A204.1 (cell line): Measurements from ENCODE around the gene ESX1.
A peak's percentile ranks its signal among the peaks of the same experiment; 100 is the strongest.
"Not testable (repeated sequence)": the region's sequence is repeated elsewhere in the genome, so short reads cannot be mapped to it uniquely, and the experiment has no call there.

Experiments used
- FAIRE-seq: peaks from 2 replicates; lab custom pipeline; 2012; peaks lifted over from hg19 to GRCh38; lab: Jason Lieb, UNC

Gene ESX1

DNA sequence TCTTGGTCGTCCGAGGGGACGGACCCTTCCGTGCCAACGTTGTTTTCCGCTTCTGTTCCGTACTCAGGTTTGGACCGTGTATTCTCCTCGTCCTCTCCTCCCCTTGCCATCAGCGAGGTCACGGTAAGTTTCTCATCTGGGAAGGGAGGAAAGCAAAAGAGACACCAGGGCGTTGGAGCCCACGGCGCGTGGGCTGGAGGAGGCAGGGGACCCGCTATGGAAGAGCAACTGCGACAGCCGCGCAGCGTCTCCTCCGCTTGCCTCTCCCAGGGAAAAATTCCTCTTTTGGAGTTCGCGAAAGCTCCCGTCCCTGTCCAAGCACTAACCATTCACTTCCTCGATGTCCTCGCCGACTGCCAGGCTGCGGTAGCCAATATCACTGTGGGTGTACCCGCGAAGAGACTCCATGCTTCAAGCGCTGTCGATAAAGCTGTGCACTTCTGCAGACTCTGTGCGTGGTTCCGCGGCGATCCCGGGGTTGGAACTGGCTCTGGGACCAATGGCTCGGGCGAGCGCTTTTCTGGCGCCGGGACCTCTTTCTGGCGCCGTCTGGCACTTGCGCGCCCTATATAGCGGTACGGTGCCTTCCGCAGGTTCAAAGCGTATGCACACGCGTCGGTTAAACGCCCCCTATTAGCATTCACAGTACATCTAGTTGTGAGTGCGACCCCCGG lies at the start of gene ESX1:
TSS of gene ESX1 (minus strand) at position 492 of the 674 bp plus-strand sequence. CDS start at position 408, 84 bp downstream.
- FAIRE-seq = no peak

DNA sequence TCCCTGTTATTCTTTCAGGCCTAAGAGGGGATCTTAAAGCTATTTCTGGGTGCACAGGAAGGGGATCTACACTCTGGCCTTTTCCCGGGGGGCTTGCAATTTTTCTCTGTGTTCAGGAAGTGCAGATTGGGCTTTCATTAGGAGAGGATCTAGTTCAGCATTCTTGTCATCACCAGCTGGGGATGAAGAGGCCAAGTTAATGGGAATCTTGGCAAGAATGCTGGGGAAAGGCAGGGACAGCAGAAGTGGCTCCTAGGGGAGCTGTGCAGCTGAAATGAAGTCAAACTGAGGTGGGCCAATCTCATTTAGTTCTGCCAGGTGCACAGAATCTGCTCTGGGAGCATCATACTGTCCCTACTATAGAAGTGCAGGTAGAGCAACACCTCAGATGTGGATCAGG lies 40.9 kb upstream of the ESX1 start:
- FAIRE-seq = no peak

DNA sequence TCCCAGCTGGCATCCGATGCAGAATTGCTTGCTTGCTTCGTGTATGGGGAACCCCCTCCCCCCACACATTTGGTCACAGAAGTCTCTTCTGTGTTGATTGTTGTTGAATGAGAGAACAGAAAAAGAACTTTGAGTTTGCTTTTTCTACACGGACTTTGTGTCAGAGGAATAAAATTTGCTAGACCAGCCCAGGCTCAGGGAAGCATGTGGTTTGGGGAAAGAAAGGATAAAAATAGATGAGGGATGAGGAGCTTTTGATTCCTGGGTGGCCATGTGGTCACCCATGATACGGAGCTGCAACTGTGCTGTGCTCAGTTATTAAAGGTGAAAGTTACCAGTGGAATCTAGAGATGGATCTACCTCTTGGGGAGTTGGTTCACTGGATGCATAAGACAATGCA lies 34.2 kb upstream of the ESX1 start:
- FAIRE-seq = no peak

DNA sequence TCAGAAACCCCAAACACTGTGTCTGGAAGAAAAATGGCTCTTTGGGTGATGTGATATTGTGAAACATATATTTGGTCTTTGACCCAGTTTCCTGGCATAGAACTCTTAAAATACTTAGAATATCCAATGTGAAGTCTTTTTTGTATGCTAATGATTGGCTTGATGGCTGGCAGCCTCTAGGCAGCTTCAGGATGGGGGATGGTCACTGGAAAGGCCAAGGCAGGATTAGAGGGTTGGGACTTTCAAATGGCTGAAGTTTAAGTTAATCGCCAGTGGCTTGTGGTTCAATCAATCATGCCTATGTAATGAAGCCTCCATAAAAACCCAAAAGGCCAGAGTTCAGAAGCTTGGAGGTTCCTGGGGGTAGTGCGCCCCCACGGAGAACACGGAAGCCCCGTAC lies 33.5 kb upstream of the ESX1 start:
- FAIRE-seq = no peak

DNA sequence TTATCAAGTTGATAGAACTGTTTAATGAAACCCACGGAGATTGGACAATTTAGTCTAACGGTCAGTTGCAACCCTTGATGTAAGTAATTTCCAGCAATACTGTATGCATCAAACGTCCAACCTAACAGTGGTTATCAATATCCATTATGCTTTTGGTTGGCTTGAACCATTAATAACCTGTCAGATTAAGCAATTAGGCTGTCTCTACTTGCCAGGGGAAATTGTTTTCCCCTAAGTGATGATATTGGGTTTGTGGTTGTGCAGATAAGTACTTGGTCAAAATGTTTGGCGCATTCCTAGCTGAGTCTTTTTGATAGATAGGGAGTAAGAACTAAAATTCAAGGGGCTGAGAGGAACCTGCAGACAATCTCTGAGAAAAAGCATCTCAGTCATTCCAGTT lies 30.5 kb upstream of the ESX1 start:
- FAIRE-seq = no peak

DNA sequence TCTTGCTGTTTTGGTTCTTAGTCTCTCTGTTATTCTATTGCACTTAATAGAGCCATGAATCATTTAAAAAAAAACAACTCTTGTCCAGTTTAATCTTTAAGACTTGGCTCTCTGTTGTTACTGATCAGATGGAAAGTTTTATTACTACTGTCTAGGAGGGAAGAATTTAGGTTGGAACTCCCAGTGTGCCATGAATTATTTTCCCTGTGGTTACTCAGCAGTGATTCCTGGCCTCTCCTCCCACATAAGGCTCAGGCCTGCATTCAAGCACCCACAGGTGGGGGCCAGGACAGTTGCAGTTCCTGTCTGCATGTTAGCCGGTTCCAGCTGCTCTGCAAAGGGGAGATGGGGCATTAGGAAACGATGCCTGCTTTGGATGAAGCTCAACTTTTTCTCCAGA lies 29.8 kb upstream of the ESX1 start:
- FAIRE-seq = no peak

DNA sequence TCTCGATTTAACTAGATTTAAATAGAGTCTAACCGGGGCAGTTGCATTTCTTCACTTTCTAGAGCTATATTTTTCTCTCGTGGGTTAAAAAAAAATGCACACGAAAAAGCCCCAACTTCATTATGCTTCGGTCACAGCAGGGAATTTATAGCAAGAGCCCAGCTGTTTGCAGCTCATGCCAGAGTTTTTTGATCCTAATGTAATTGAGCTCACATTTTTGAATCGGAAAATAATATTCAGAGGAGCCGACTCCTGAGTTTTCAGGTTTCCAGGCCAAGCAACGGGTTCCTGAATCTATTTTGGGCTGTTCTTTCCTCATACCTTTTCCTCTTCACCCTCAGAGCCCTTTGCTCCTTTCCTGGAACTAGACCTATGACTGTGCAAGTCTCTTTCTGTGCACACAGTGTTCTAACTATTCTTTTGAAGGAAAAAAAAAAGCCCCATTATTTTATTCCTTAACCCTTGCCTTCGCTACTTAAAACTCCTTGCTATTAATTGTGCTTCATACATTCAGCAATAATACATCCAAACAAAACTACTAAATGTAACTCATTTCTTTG lies 27.5 kb upstream of the ESX1 start:
- no peak for FAIRE-seq

DNA sequence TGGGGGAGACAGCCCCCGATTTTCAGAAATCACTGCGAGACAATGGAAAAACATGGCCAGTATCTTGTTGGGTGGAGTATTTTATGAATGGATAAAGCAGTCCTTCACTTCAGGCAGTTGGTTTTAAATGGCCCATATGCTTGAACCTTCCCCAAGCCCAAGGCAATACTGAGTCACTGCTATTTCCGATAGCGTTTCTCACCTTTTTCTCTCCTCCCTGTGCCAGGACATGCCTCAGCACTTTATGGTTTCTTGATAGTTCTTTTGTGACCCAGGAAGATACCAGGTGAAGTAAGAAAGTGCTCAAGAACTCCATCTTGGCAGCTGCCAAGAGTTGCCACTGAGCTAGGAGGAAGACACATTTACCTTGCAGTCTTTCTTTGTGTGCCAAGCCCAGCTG lies 26.8 kb upstream of the ESX1 start:
- no peak for FAIRE-seq

DNA sequence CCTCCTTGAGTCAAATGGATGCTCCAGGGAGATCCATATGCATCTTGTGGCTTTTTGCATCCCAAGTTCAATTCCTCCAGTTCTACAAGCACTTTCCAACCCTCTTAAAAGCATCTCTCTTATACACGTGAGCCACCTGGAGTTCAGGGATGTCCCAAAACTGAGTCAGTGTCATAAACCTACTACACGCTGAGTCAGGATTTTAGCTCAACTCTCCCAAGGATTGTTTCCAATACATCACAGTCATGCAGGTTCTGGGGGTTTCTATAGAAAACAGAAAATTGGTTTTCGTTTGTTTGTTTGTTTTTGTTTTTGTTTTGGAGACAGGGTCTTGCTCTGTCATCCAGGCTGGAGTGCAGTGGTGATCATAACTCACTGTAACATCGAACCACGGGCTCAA lies 25.9 kb upstream of the ESX1 start:
- FAIRE-seq = no peak

DNA sequence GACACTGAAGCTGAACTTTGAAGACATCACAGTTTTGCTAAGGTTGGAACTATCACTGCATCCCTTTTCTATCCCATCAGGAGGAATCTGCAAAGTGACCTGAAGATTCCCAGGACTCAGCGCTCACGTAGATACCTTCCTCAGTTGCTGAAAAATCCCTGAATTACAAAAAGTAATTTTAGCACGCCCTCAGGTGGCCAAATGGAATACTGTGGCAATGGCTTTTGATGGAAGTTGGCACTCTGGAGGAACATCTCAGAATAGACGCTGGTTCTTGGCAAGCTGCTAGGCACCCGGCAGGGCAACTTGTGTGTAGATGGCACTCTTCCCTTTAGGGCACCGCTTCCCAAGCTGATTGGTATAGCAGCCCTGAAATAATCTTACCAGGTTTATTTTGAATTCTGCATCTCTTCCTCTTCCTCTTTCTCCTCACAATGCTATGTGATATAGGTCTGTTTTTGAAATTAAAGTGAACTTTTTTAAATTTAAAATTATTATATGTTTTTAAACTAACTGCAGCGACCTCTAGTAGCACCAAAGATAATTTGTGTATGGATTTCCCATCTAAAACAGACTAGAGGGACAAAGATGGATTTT lies 16.3 kb upstream of the ESX1 start:
- FAIRE-seq = peak; percentile 39

DNA sequence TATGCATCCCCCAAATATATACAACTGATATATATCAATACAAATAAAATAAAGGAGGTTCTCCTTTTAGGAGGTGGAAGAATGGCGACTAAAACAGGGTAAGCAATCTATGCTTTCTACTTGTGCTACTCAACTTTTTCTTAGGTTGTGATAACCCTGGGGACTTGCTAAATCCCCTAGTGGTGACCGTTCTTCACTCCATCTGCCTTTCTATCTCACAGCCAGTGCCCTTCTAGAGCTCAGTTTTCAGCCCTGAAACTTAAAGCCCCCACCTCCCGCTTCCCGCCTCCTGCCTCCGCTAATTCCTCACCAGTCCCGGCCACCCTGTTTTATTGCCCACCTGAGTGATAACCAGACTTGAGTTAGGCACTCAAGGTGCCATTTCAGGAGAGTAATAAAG lies 15.5 kb upstream of the ESX1 start:
- no peak for FAIRE-seq

DNA sequence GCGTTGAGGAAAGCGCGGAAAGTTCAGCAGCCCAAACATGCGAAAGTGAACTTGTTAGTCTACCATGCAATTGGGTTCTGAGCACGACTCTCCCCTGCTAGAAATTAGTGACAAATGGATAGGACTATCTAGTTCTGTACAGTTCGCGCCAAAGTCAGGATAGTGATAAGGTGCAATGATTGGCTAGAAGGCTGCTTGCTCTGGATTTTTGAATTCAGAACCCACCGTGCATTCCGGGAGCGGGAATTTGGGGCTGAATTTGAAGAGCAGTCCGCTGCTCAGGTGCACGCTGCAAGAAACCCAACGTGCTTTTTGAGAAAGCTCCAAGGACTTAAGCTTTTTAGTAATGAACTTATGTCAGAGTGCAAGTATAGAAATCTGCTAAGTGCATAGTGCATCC lies 732 bp upstream of the ESX1 start:
- no peak for FAIRE-seq

DNA sequence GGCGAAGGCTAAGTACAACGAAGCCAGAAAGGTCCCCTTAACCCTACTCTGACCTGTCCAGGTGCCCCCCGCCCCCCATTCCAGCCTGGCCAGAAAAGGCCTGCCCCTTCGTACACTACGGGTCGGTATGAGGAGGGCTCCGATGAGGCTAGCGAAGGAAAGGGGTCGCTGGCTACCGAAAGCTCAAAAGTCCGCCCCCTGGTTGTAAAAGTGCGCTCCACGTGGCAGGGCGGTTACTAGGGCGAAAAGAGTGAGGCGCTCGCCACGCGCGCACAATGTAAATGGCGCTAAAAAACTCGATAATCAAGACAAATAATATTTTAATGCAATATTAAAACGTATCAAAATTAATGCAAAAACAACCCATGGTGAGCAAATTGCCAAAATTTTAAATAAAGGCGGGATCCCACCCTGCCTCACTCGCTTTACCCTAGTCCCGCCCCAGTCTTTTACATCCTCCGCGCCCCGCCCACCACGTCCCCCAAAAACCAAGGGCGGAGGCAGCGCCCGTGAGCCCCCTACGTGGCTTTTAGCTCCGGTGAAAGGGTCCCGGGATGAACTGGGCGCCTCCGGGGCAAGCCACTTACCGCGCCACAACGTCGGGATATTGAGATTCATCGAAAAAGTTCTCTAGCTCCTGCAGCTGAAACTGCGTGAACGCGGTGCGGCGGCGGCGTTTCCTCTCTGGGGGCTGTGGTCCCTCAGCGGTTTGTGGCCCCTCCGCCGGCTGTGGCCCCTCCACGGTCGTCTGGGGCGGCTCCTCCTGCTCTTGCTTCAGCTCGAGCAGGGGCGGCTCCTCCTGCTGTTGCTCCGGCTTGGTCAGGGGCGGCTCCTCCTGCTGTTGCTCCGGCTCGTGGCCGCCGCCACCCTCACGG lies 929 bp downstream of the ESX1 start:
- FAIRE-seq = no peak

DNA sequence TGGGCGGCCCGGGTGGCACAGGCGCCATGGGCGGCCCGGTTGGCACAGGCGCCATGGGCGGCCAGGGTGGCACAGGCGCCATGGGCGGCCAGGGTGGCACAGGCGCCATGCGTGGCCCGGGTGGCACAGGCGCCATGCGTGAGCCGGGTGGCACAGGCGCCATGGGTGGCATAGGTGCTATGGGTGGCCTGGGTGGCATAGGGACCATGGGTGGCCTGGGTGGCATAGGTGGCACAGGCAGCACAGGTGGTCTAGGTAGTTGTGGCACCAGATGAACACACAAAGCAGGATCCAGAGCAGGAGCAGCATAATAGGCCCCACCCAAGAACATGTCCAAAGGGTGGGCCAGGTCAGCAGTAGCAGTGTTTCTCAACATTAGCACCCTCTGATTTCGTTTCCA lies 4.3 kb downstream of the ESX1 start:
- no peak for FAIRE-seq

DNA sequence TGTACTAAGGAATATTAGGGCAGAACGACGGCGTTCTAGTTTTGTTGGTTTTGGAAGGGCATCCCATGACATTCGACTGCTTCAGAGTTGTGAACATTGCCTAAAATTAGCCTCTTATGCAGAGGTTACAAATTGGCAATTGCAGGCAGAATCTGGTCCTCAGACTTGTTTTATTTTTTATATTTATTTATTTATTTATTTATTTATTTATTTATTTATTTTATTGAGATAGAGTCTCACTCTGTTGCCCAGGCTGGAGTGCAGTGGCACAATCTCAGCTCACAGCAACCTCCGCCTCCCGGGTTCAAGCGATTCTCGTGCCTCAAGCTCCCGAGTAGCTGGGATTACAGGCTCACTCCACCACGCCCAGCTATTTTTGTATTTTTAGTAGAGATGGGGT lies 24.7 kb downstream of the ESX1 start:
- FAIRE-seq = not testable (repeated sequence)

DNA sequence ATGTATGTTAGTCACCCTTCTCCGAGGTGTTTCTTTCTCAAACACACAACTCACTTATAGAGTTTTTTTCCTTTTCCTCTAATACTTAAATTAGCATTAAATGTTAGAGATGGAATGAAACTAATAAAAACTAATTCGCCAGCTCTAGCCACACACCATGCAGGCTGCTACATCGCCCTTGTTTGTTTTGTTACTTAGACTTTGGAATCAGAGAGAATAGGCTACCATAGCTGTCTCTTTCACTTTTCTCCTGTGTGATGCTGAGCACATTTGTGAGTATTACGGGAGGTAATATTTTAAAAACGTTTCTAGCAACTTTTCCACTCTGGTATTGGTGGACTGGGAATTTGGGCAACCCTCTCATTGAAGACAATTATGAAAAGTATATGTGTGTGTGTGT lies 43.5 kb downstream of the ESX1 start:
- no peak for FAIRE-seq

DNA sequence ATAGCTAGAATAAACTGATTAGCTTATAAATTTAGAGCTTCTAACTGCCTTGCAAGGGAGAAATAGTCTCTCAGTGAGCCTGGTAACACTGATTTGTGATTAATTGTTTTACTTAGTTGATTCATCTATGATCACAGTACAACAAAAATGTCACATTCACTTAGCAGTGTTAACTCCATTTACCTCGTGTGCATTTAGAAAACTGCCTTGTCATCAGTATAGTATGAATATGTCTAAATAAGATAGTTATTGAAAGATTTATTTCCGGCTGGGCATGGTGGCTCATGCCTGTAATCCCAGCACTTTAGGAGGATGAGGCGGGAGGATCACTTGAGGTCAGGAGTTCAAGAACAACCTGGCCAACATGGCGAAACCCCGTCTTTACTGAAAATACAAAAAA lies 49.2 kb downstream of the ESX1 start:
- FAIRE-seq = no peak
